Urinary bladder (tissue), 4 donors: Measurements from ENCODE around the gene ASB7. TPM values are rescaled to one million over a fixed set of nuclear protein-coding genes. Genes with fewer than 3 reads are reported as not detected.

Source experiments
- DNase-seq: peaks from one replicate; pipeline ENCODE4 v3.0.0-alpha.2; 2015; ENCODE audit errors: extremely low spot score
- H3K27ac ChIP-seq: one replicate; pipeline ENCODE4 v1.5.1; 2013; ENCODE audit warnings: low read depth, mild to moderate bottlenecking, moderate library complexity
- H3K36me3 ChIP-seq: one replicate; pipeline ENCODE4 v1.6.1; 2013; ENCODE audit warnings: mild to moderate bottlenecking, moderate library complexity; ENCODE audit not compliant: insufficient read depth
- H3K4me1 ChIP-seq: one replicate; pipeline ENCODE4 v1.6.1; 2013; ENCODE audit warnings: mild to moderate bottlenecking, moderate library complexity; ENCODE audit not compliant: insufficient read depth
- H3K4me3 ChIP-seq: one replicate; pipeline ENCODE4 v1.5.1; 2013; ENCODE audit warnings: low read depth, low read length
- WGBS: extraction: QIAGEN DNeasy Blood & Tissue Kit; methylation state at CpG from one replicate; pipeline ENCODE4 v1.1.7; 2013; 5-methylcytosine and 5-hydroxymethylcytosine counted together
- polyA plus RNA-seq: library from polyadenylated mRNA; stranded (reverse); fragments of 200-250 nt; gene quantifications from one replicate; pipeline ENCODE4 v1.2.3, GENCODE V29; 2013
- total RNA-seq: library from RNA; depleted of rRNA; stranded (reverse); fragments of >200 nt; gene quantifications from one replicate; pipeline ENCODE4 v1.2.3, GENCODE V29; 2014
- donor health status: healthy with polysubstance abuse.
- donor health status: healthy.

Gene ASB7
- total and polyA plus RNA-seq, 2 donors: 8.5 to 16.5 TPM

DNA sequence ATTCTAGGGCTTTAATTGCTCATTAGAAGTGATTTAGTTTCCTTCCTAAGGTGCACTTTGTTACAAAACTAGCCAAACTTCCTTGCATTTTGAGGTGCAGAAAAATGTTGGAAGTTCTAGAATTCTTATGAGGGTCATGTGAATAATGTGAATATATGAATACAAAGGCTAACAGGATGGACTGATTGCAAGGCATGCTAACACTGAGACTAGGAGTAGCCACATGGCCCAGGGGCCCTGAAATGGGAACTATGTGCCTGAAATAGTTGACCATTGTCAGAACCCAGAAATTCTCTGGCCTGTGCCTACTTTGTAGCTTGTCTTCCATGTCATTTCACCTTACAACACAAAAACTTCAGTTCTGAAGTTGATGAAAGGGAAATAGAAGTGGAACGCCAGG lies 10.8 kb downstream of the ASB7 start:
- Histone ChIP-seq H3K36me3 (peaks cover 6% of the 10 kb centered on the region), H3K4me1 (no peaks in the 10 kb centered on the region), H3K27ac (no peak overlapping the region), H3K4me3 (no peak overlapping the region)
- 92% methylated on average over 1 of the region's 1 CpG for WGBS
- DNase-seq: no peak

DNA sequence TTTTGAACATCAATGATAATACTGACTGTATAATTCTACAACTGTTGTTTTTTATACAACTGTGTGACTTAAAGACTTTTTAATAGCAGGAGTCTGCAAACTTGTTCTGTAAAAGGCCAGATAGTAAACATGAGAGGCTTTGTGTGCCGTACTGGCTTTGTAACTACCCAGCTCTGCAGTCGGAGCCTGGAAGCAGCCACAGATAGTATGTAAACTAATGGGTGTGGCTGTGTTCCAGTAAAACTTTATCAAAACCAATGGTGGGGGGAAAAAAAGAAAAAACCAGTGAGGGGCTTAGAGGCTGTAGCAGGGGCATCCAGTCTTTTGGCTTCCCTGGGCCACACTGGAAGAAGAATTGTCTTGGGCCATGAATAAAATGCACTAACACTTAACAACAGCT lies 11.9 kb downstream of the ASB7 start:
- no peaks in the 10 kb centered on the region for H3K4me1 ChIP-seq
- no peak overlapping the region for H3K27ac ChIP-seq
- DNase-seq: no peak
- 47% methylated on average over 2 of the region's 2 CpGs for WGBS
- H3K4me3 ChIP-seq: no peak overlapping the region
- peaks cover 6% of the 10 kb centered on the region for H3K36me3 ChIP-seq

DNA sequence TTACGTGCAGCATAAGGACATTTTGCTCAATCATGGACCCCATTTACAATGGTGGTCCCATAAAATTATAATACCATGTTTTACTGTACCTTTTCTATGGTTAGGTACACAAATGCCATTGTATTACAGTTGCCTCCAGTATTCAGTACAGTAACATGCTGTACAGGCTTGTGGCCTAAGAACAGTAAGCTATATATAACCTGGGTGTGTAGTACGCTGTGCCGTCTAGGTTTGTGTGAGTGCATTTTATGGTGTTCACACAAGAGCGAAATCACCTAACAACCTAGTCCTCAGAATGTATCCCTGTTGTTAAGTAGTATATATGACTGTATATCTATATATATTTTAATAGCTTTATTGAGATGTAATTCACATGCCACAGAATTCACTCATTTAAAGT lies 12.5 kb downstream of the ASB7 start:
- DNase-seq: no peak
- H3K36me3 ChIP-seq: peaks cover 6% of the 10 kb centered on the region
- no peak overlapping the region for H3K4me3 ChIP-seq
- H3K27ac ChIP-seq: no peak overlapping the region
- H3K4me1 ChIP-seq: no peaks in the 10 kb centered on the region
- WGBS: 95% methylated on average over 4 of the region's 4 CpGs

DNA sequence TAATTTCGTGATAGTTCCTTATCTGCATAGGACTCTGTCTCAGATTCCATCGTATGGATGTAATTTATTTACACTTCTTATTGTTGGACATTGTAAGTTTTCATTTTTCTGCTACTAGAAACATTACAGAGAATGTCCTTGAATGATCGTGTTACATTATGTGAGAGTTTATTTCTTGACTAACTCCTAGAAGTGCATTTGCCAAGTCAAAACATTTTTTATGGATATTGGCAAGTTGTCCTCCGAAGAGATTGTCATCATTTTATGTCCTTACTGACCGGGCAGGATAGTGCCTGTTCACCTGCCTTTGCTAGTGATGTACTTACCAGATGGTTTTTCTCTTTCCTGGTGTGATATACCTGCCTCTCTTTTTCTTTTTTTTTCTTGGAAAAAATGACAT lies 13.4 kb downstream of the ASB7 start:
- 30% methylated on average over 5 of the region's 5 CpGs for WGBS
- Histone ChIP-seq H3K36me3 (peaks cover 6% of the 10 kb centered on the region), H3K4me3 (no peak overlapping the region), H3K4me1 (no peaks in the 10 kb centered on the region), H3K27ac (no peak overlapping the region)
- no peak for DNase-seq

DNA sequence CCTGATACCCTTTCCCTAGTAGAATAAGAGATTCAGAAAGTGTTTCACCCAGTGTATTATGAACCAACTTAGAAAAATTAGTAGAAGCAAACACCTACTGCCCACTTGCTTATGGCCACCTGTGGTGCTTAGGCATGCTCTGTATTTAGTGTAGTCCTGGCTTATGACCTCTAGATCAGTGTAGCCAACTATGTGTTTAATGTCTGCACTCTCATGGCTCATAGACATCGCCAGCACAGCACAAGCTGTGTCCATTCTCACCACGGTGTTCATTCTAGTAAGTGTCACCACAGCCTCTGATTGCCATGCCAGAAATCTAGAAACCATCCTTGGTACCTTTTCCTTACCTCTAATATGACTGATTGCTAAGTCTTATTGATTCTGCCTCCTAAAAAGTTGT lies 14.3 kb downstream of the ASB7 start:
- Histone ChIP-seq H3K4me1 (no peaks in the 10 kb centered on the region), H3K27ac (no peak overlapping the region), H3K36me3 (peaks cover 4% of the 10 kb centered on the region), H3K4me3 (no peak overlapping the region)
- 89% methylated on average over 2 of the region's 2 CpGs for WGBS
- DNase-seq: no peak

DNA sequence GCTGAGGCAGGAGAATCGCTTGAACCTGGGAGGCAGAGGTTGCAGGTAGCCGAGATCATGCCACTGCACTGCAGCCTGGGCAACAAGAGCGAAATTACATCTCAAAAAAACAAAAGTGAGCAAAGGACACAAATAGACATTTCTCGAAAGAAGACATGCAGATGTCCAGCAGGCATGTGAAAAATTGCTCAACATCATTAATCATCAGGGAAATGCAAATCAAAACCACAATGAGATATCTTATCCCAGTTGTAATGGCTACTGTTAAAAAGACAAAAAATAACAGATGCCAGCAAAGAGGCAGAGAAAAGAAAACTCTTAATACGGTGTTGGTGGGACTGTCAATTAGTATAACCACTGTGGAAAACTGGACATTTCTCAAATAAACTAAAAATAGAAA lies 20.9 kb downstream of the ASB7 start:
- Histone ChIP-seq H3K27ac (no peak overlapping the region), H3K4me3 (no peak overlapping the region), H3K4me1 (no peaks in the 10 kb centered on the region), H3K36me3 (peaks cover 1% of the 10 kb centered on the region)
- no peak for DNase-seq
- WGBS: 93% methylated on average over 5 of the region's 5 CpGs

DNA sequence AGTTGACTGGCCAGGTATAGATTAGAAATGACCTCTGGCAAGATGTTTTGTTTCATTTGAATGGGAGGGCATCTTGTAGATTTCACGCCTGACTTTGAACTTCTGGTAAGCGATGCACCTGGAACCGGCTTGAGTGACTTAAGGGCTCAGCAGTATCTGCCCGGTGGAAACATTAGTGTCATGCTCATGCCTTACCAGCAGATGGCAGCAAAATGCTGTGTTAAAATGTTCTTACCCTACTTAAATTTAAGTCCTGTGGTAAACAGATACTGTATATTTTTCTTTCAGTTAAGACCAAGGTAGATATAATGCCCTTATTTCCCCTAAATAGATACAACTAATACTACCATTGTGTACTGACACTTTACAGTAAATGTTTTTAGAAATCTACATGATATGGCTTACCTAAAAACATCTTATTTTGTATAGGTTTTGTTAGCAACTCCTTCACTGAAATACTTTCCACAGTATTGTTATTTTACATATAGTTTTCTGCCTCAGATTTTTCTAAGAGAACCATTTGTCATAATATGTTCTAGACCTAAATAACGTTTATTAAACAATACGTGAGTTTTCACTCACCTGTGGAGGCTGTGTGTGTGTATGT lies 25.5 kb downstream of the ASB7 start:
- DNase-seq: peak; percentile 42
- no peak overlapping the region for H3K4me3 ChIP-seq
- 32% methylated on average over 6 of the region's 6 CpGs for WGBS
- no peak overlapping the region for H3K27ac ChIP-seq
- H3K4me1 ChIP-seq: no peaks in the 10 kb centered on the region
- peaks cover 1% of the 10 kb centered on the region for H3K36me3 ChIP-seq

DNA sequence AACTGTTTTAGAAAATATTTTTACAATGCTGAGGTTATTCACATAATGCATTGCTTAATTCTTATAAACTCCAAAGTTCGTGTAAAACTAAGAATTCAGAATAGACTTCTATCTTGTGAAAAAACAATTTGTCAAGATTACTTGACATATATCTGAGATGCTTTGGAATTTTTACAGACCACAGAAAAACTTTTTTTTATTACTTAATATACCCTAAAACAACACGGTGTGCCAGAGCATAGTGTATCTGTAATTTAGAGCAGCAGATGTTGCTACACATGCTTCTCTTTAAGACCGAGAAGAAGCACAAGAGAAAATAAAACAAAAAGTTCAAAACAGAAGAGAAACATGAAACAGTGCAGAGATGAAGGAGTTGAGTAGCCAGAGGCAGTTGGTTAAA lies 26.4 kb downstream of the ASB7 start:
- DNase-seq: no peak
- Histone ChIP-seq H3K36me3 (peaks cover 1% of the 10 kb centered on the region), H3K27ac (no peak overlapping the region), H3K4me1 (no peaks in the 10 kb centered on the region), H3K4me3 (no peak overlapping the region)
- 69% methylated on average over 3 of the region's 3 CpGs for WGBS

DNA sequence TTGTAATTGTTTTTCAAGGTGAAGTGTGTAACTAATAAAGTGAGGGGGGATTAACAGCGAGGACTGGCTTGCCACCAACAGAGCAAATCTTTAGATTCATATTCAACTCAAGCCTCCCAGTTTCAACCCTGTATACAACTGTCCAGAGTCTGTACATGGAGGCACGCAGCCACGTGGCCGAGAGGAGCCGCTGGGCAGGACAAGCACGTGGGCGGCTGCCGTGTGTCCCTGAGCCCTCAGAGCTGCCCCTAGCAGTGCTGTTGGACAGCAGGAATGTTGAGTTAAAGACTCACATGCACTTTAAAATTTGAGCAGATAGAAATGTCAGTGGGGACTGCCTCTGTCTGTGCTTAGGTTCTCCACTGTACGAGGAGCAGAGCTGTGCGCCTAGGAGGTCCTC lies 29.4 kb downstream of the ASB7 start:
- no peaks in the 10 kb centered on the region for H3K4me1 ChIP-seq
- H3K27ac ChIP-seq: no peak overlapping the region
- DNase-seq: no peak
- H3K36me3 ChIP-seq: peaks cover 1% of the 10 kb centered on the region
- 94% methylated on average over 10 of the region's 10 CpGs for whole genome bisulfite sequencing
- no peak overlapping the region for H3K4me3 ChIP-seq

DNA sequence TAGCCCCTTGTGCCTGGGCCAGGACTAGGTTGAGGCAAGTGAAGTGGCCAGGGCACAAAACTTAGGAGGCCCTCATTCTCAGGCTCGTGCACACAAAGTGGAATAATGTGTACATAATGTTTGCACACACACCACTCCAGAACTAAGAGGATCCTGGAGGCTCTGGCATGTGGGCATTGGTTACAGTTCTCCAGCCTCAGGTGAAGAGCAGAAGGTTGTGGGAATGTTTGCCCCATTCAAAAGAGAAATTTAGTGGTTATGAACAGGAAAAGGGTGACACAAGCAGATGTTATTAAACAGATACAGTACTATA lies 31.3 kb downstream of the ASB7 start:
- no peaks in the 10 kb centered on the region for H3K36me3 ChIP-seq
- no peak overlapping the region for H3K4me3 ChIP-seq
- no peaks in the 10 kb centered on the region for H3K4me1 ChIP-seq
- no peak overlapping the region for H3K27ac ChIP-seq
- DNase-seq: no peak
- 93% methylated on average over 1 of the region's 1 CpG for WGBS

DNA sequence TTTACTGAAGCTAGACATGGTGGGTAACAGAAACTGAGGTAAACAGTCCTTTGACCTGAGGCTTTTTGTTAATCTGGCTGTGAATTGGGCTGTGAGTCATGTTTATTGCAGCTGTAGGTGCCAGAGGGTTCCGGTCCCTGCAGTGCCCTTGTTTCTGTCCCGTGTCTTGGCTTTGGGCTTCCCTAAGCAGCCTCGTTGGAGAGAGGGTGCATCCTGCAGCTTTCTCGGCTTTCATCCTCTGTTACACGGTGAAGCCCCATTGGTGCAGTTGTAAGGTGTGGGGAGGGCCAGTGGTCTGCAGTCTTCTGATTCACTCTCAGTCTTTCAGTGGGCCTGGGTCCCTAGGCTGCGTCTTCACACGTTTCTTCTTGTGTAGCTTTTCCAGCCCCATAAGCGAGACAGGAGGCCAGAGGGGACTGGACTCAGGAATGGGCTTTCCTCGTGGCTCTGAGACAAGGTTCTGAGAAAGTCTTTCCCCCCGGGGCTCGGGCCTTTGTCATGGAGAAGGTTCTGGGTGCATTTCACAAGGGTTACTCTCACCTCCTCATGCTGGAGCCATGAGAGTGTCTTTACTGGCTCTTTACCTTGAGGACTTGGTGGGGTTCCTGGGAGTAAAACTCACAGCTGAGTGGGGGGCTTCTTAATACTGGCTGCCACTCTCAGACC lies 33.1 kb downstream of the ASB7 start:
- no peak overlapping the region for H3K27ac ChIP-seq
- WGBS: 82% methylated on average over 11 of the region's 11 CpGs
- H3K4me3 ChIP-seq: no peak overlapping the region
- H3K4me1 ChIP-seq: no peaks in the 10 kb centered on the region
- H3K36me3 ChIP-seq: no peaks in the 10 kb centered on the region
- DNase-seq: no peak

DNA sequence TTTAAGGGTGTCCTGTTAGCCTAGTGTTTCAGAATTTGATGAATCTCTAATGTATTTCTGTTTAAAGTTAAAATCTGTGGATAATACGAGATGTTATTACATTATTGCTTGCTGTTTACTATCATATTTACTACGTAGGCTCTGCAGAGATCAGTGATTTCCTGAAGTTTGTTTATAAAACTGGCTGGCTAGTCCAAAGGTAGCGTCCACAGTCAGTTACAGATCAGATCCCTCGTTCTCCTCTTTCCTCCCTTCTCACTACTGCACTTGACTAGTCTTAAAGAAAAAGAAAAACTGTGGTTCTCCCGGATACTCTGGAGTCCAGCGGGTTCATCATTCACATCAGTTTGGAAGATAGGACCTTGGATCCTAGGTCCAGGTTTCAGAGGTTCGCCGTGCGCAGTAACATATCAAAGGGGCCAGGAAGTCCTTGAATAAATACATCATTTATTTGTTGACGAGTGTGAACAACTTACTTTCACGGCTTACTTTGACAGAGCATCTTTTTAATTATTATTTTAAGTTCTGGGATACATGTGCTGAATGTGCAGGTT lies 35.9 kb downstream of the ASB7 start:
- Histone ChIP-seq H3K4me1 (peaks cover 1% of the 10 kb centered on the region), H3K36me3 (no peaks in the 10 kb centered on the region), H3K27ac (no peak overlapping the region), H3K4me3 (no peak overlapping the region)
- no peak for DNase-seq
- 87% methylated on average over 11 of the region's 11 CpGs for WGBS

DNA sequence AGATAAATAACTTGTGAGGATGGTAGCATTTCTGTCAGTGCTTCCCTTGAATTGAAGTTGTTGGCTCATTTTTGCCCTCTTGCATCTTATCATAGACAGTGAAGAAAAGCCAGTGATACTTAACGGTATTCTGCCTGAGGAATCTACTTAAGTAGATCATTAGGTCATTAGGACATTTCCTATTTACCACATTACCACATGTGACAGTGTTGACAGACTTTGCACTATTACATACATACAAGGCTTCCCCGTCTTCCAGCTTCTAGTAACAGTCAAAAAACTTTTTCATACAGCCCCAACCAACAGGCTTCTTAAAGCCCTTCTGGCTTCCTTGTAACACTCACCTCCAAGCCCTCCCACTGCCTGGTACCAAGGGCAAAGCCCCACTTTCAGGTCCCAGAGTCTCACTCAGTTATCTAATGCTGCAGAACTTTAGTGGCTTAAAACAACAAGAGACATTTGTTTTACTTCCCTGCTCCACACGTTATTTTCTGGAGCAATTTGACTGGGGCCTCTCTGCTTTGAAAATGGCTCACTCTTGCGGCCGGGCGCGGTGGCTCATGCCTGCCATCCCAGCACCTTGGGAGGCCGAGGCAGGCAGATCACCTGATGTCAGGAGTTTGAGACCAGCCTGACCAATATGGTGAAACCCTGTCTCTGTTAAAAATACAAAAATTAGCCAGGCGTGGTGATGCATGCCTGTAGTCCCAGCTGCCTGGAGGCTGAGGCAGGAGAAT lies 40.0 kb downstream of the ASB7 start:
- Histone ChIP-seq H3K36me3 (no peaks in the 10 kb centered on the region), H3K4me1 (peaks cover 1% of the 10 kb centered on the region), H3K27ac (no peak overlapping the region), H3K4me3 (no peak overlapping the region)
- WGBS: 94% methylated on average over 9 of the region's 9 CpGs
- no peak for DNase-seq

DNA sequence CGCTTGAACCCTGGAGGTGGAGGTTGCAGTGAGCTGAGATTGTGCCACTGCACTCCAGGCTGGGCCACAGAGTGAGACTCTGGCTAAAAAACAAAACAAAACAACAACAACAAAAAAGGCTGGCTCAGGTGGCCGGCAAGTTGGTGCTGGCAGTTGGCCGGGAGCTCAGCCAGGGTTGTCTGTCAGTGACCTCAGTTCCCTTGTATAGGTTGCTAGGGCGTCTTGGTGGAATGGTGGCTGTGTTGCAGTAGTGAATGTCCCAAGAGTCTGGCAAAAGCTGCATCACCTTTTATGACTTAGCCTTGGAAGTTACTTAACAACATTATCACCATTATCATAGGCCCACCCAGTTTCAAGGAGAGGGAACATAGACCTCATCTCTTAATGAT lies 40.6 kb downstream of the ASB7 start:
- no peak for DNase-seq
- Histone ChIP-seq H3K36me3 (no peaks in the 10 kb centered on the region), H3K4me1 (peaks cover 1% of the 10 kb centered on the region), H3K4me3 (no peak overlapping the region), H3K27ac (no peak overlapping the region)
- 81% methylated on average over 4 of the region's 4 CpGs for WGBS
